Endothelial cell (in vitro differentiated cells): Measurements from ENCODE around the gene LRRC38. TPM values are rescaled to one million over a fixed set of nuclear protein-coding genes. Genes with fewer than 3 reads are reported as not detected.
A peak's percentile ranks its signal among the peaks of the same experiment; 100 is the strongest.

Experiments used
- DNase-seq: peaks from one replicate; pipeline ENCODE4 v3.0.0; 2021; ENCODE audit warnings: low spot score
- H3K27ac Mint-ChIP-seq: one replicate; pipeline ENCODE4 v1.8.0; 2021; ENCODE audit warnings: mixed read lengths, inconsistent platforms; ENCODE audit not compliant: unreplicated experiment
- H3K27me3 Mint-ChIP-seq: one replicate; pipeline ENCODE4 v1.8.0; 2021; ENCODE audit warnings: mild to moderate bottlenecking, moderate library complexity, mixed read lengths, inconsistent platforms; ENCODE audit not compliant: unreplicated experiment
- H3K36me3 Mint-ChIP-seq: one replicate; pipeline ENCODE4 v1.8.0; 2021; ENCODE audit warnings: mild to moderate bottlenecking, low read depth, mixed read lengths, inconsistent platforms; ENCODE audit not compliant: unreplicated experiment
- H3K4me1 Mint-ChIP-seq: one replicate; pipeline ENCODE4 v1.8.0; 2021; ENCODE audit warnings: mild to moderate bottlenecking, mixed read lengths, inconsistent platforms; ENCODE audit not compliant: unreplicated experiment
- H3K4me3 Mint-ChIP-seq: one replicate; pipeline ENCODE4 v1.8.0; 2021; ENCODE audit warnings: mild to moderate bottlenecking, mixed read lengths, inconsistent platforms; ENCODE audit not compliant: unreplicated experiment
- H3K9me3 Mint-ChIP-seq: one replicate; pipeline ENCODE4 v1.8.0; 2021; ENCODE audit warnings: mixed read lengths, inconsistent platforms; ENCODE audit not compliant: unreplicated experiment
- CTCF ChIP-seq: fragments of 200-600 bp; sonication (generic); IDR thresholded peaks from one replicate; pipeline ENCODE4 v1.5.0; 2021; ENCODE audit warnings: antibody characterized with exemption; ENCODE audit not compliant: unreplicated experiment
- total RNA-seq: library from RNA; stranded (reverse); fragmentation: NEBNext Ultra II Directional; extraction: Animal tissue kit (Norgen Biotek cat#: 25700); gene quantifications from one replicate; pipeline ENCODE4 v1.2.1, GENCODE V29; 2021; ENCODE audit not compliant: unreplicated experiment

Gene LRRC38
- total RNA-seq, 1 donor from 2014 or later = not detected

DNA sequence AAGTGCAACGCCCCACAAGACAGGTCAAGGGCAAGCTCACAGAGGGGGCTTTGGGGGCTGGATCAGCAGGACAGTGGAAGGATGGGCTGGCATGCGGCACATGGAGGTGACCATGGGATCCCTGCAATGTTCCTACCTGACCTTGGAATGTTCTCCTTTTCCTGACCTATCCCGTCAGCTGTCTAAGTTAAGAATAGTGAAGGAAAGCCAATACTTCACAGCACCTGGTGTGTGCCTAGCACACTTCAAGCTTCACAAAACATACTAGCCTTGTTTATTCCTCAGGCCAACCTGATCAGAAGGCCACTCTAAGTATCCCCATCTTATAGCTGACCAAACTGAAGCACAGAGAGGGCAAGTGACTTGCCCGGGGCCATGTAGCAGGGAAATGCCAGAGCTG lies 31.2 kb downstream of the LRRC38 start:
- no peaks in the 10 kb centered on the region for H3K9me3 Mint-ChIP-seq
- H3K27me3 Mint-ChIP-seq = peaks cover 4% of the 10 kb centered on the region
- H3K4me3 Mint-ChIP-seq = no peak overlapping the region
- H3K36me3 Mint-ChIP-seq = no peaks in the 10 kb centered on the region
- no peak for TF ChIP-seq CTCF
- H3K4me1 Mint-ChIP-seq = no peaks in the 10 kb centered on the region
- no peak for DNase-seq
- H3K27ac Mint-ChIP-seq = no peak overlapping the region

GRCh38 chr1:13479171-13479856 lies 34.5 kb downstream of the LRRC38 start:
- no peaks in the 10 kb centered on the region for H3K36me3 Mint-ChIP-seq

GRCh38 chr1:13478692-13479091 lies 35.1 kb downstream of the LRRC38 start:
- H3K27ac Mint-ChIP-seq = no peak overlapping the region
- no peak for DNase-seq
- H3K36me3 Mint-ChIP-seq = no peaks in the 10 kb centered on the region
- no peaks in the 10 kb centered on the region for H3K4me1 Mint-ChIP-seq
- H3K4me3 Mint-ChIP-seq = no peak overlapping the region
- no peak for TF ChIP-seq CTCF
- peaks cover 4% of the 10 kb centered on the region for H3K27me3 Mint-ChIP-seq
- H3K9me3 Mint-ChIP-seq = no peaks in the 10 kb centered on the region

More at GRCh38 chr1:13479171-13479856, 34.5 kb downstream of the LRRC38 start:
- DNase-seq = no peak
- H3K9me3 Mint-ChIP-seq = no peaks in the 10 kb centered on the region
- H3K27me3 Mint-ChIP-seq = peaks cover 4% of the 10 kb centered on the region
- no peaks in the 10 kb centered on the region for H3K4me1 Mint-ChIP-seq
- TF ChIP-seq CTCF = no peak
- no peak overlapping the region for H3K4me3 Mint-ChIP-seq
- H3K27ac Mint-ChIP-seq = no peak overlapping the region

- H3K4me1 Mint-ChIP-seq = no peaks in the 10 kb centered on the region
- peak; percentile 7 for DNase-seq
- H3K27ac Mint-ChIP-seq = no peak overlapping the region
- no peak overlapping the region for H3K4me3 Mint-ChIP-seq
- TF ChIP-seq CTCF = no peak
- H3K36me3 Mint-ChIP-seq = no peaks in the 10 kb centered on the region
- H3K9me3 Mint-ChIP-seq = no peaks in the 10 kb centered on the region
- no peaks in the 10 kb centered on the region for H3K27me3 Mint-ChIP-seq
These were observed 44.5 kb downstream of the LRRC38 start for GRCh38 chr1:13469343-13469742.

DNA sequence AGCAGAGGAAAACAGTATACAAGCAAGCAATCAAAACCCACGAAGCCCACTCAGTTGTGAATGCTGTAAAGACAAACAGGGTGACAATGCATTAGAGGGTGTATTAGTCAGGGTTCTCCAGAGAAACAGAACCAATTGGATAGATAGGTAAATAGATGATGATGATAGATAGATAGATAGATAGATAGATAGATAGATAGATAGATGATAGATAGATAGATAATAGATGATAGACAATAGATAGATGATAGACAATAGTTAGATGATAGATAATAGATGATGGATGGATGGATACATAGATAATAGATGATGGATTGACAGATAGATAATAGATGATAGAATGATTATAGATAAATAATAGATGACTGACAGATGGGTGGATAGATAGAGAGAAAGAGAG lies 48.3 kb downstream of the LRRC38 start:
- H3K27ac Mint-ChIP-seq = no peak overlapping the region
- no peaks in the 10 kb centered on the region for H3K9me3 Mint-ChIP-seq
- TF ChIP-seq CTCF = no peak
- no peaks in the 10 kb centered on the region for H3K36me3 Mint-ChIP-seq
- H3K4me3 Mint-ChIP-seq = no peak overlapping the region
- H3K27me3 Mint-ChIP-seq = peaks cover 1% of the 10 kb centered on the region
- DNase-seq = no peak
- H3K4me1 Mint-ChIP-seq = no peaks in the 10 kb centered on the region
